ENCODE data around the gene CPEB4. TPM values are rescaled to one million over a fixed set of nuclear protein-coding genes. Genes with fewer than 3 reads are reported as not detected.

The CPEB4 gene
- total and polyA plus RNA-seq, 2 experiments from 2014 or later, result 5.9 to 10.2 TPM

DNA sequence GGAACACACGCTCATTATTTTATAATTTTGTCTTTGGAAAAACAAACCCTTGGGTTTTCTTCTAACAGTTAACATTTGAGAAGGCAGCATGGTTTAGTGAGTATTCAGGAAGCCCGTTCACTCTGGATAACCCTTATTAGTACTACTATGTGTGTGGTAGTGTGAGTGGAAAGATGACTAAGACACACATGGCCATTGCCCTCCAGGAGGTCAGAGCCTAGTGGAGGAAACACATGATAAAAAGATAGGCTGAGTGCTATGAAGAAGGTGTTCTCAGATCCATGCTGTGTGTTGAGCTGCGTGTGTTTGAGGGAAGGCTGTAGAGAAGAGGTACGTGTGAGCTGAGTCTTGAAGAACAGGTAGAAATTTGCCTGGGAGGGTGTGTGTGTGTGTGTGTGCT is 109.2 kb downstream of the CPEB4 start:
- DNase-seq (ENCODE audit: low spot score), result no peak
- H3F3A ChIP-seq (replicated peaks; ENCODE audit: low read depth), result no peaks in the 10 kb centered on the region
- H3K27me3 ChIP-seq (ENCODE audit: insufficient read depth), result no peaks in the 10 kb centered on the region
- Mint-ChIP-seq H3K4me3 (no peak overlapping the region), H3K27ac (no peak overlapping the region), H3K4me1 (no peaks in the 10 kb centered on the region), H3K9me3 (no peaks in the 10 kb centered on the region), H3K36me3 (ENCODE audit: low read depth) (no peaks in the 10 kb centered on the region), H3K27me3 (ENCODE audit: insufficient read depth, low read depth, poor library complexity) (peaks cover 6% of the 10 kb centered on the region)
- H2AFZ ChIP-seq, result no peak overlapping the region
- H3K9me2 ChIP-seq (ENCODE audit: insufficient read depth), result no peaks in the 10 kb centered on the region
- H3K36me3 ChIP-seq (ENCODE audit: insufficient read depth), result no peaks in the 10 kb centered on the region
- H4K20me1 ChIP-seq (replicated peaks; ENCODE audit: insufficient read depth), result no peaks in the 10 kb centered on the region
- H3K4me1 ChIP-seq (ENCODE audit: insufficient read depth), result no peaks in the 10 kb centered on the region
- no peaks in the 10 kb centered on the region for H3K79me2 ChIP-seq (replicated peaks; ENCODE audit: insufficient read depth)
- ATAC-seq, result no peak
- H3K27ac ChIP-seq (ENCODE audit: low read depth), result no peak overlapping the region
- H3K4me2 ChIP-seq, result no peak overlapping the region
- no peak overlapping the region for H3K4me3 ChIP-seq
- TF ChIP-seq, protein P1, sequence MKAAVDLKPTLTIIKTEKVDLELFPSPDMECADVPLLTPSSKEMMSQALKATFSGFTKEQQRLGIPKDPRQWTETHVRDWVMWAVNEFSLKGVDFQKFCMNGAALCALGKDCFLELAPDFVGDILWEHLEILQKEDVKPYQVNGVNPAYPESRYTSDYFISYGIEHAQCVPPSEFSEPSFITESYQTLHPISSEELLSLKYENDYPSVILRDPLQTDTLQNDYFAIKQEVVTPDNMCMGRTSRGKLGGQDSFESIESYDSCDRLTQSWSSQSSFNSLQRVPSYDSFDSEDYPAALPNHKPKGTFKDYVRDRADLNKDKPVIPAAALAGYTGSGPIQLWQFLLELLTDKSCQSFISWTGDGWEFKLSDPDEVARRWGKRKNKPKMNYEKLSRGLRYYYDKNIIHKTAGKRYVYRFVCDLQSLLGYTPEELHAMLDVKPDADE (IDR thresholded peaks at IDR 0.05), result no peak
- TF ChIP-seq, protein P2, sequence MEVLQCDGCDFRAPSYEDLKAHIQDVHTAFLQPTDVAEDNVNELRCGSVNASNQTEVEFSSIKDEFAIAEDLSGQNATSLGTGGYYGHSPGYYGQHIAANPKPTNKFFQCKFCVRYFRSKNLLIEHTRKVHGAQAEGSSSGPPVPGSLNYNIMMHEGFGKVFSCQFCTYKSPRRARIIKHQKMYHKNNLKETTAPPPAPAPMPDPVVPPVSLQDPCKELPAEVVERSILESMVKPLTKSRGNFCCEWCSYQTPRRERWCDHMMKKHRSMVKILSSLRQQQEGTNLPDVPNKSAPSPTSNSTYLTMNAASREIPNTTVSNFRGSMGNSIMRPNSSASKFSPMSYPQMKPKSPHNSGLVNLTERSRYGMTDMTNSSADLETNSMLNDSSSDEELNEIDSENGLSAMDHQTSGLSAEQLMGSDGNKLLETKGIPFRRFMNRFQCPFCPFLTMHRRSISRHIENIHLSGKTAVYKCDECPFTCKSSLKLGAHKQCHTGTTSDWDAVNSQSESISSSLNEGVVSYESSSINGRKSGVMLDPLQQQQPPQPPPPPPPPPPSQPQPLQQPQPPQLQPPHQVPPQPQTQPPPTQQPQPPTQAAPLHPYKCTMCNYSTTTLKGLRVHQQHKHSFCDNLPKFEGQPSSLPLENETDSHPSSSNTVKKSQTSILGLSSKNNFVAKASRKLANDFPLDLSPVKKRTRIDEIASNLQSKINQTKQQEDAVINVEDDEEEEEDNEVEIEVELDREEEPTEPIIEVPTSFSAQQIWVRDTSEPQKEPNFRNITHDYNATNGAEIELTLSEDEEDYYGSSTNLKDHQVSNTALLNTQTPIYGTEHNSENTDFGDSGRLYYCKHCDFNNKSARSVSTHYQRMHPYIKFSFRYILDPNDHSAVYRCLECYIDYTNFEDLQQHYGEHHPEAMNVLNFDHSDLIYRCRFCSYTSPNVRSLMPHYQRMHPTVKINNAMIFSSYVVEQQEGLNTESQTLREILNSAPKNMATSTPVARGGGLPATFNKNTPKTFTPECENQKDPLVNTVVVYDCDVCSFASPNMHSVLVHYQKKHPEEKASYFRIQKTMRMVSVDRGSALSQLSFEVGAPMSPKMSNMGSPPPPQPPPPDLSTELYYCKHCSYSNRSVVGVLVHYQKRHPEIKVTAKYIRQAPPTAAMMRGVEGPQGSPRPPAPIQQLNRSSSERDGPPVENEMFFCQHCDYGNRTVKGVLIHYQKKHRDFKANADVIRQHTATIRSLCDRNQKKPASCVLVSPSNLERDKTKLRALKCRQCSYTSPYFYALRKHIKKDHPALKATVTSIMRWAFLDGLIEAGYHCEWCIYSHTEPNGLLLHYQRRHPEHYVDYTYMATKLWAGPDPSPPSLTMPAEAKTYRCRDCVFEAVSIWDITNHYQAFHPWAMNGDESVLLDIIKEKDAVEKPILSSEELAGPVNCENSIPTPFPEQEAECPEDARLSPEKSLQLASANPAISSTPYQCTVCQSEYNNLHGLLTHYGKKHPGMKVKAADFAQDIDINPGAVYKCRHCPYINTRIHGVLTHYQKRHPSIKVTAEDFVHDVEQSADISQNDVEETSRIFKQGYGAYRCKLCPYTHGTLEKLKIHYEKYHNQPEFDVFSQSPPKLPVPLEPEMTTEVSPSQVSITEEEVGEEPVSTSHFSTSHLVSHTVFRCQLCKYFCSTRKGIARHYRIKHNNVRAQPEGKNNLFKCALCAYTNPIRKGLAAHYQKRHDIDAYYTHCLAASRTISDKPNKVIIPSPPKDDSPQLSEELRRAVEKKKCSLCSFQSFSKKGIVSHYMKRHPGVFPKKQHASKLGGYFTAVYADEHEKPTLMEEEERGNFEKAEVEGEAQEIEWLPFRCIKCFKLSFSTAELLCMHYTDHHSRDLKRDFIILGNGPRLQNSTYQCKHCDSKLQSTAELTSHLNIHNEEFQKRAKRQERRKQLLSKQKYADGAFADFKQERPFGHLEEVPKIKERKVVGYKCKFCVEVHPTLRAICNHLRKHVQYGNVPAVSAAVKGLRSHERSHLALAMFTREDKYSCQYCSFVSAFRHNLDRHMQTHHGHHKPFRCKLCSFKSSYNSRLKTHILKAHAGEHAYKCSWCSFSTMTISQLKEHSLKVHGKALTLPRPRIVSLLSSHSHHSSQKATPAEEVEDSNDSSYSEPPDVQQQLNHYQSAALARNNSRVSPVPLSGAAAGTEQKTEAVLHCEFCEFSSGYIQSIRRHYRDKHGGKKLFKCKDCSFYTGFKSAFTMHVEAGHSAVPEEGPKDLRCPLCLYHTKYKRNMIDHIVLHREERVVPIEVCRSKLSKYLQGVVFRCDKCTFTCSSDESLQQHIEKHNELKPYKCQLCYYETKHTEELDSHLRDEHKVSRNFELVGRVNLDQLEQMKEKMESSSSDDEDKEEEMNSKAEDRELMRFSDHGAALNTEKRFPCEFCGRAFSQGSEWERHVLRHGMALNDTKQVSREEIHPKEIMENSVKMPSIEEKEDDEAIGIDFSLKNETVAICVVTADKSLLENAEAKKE (CRISPR knock-in tag; IDR thresholded peaks at IDR 0.05), result no peak
- TF ChIP-seq CREB1 (CRISPR knock-in tag; IDR thresholded peaks at IDR 0.05; ENCODE audit: low read depth) (no peak), EZH2phosphoT487 (IDR thresholded peaks at IDR 0.05; ENCODE audit: unreplicated experiment) (no peak), STAT1 (IDR thresholded peaks at IDR 0.05; ENCODE audit: unreplicated experiment) (no peak), JUNB (IDR thresholded peaks at IDR 0.05; ENCODE audit: unreplicated experiment) (no peak), POLR2AphosphoS5 (IDR thresholded peaks at IDR 0.05; ENCODE audit: low read depth) (no peak)
